Amygdala (tissue), 56 donors: ENCODE data around the gene SLC7A6.
"Not testable (repeated sequence)": the region's sequence is repeated elsewhere in the genome, so short reads cannot be mapped to it uniquely, and the experiment has no call there.

Experiments used
- DNase-seq, 56 donors: peaks; one replicate each; lab custom pipeline; 2025; lab: John Stamatoyannopoulos, UW

SLC7A6 gene

GRCh38 chr16:68279726-68280558, 15.6 kb downstream of the SLC7A6 start:
- no peak for DNase-seq

GRCh38 chr16:68281368-68282063, 17.2 kb downstream of the SLC7A6 start:
- no peak for DNase-seq

GRCh38 chr16:68282064-68282452, 17.7 kb downstream of the SLC7A6 start:
- no peak for DNase-seq

- no peak for DNase-seq
Measured at GRCh38 chr16:68283346-68283745, 19.0 kb downstream of the SLC7A6 start.

GRCh38 chr16:68283801-68284598, 19.7 kb downstream of the SLC7A6 start:
- no peak for DNase-seq

GRCh38 chr16:68284847-68285246, 20.5 kb downstream of the SLC7A6 start:
- no peak for DNase-seq

- no peak for DNase-seq
Measured at GRCh38 chr16:68285683-68286082, 21.4 kb downstream of the SLC7A6 start.

GRCh38 chr16:68286153-68287074, 22.1 kb downstream of the SLC7A6 start:
- DNase-seq: no peak

GRCh38 chr16:68287276-68288251, 23.2 kb downstream of the SLC7A6 start:
- no peak for DNase-seq

- DNase-seq: no peak
Measured at GRCh38 chr16:68288252-68288650, 23.9 kb downstream of the SLC7A6 start.

- DNase-seq: not testable (repeated sequence)
Measured at GRCh38 chr16:68288796-68289195, 24.5 kb downstream of the SLC7A6 start.

GRCh38 chr16:68289202-68289601, 24.9 kb downstream of the SLC7A6 start:
- DNase-seq: no peak

- DNase-seq: peak in 1 of 56 donors; percentile 16
Measured at GRCh38 chr16:68289621-68290329, 25.4 kb downstream of the SLC7A6 start.

GRCh38 chr16:68290450-68290849, 26.1 kb downstream of the SLC7A6 start:
- DNase-seq: no peak

GRCh38 chr16:68291227-68291626, 26.9 kb downstream of the SLC7A6 start:
- DNase-seq: no peak

GRCh38 chr16:68292425-68292824, 28.1 kb downstream of the SLC7A6 start:
- DNase-seq: no peak

- no peak for DNase-seq
Measured at GRCh38 chr16:68296291-68296690, 32.0 kb downstream of the SLC7A6 start.

GRCh38 chr16:68296693-68297092, 32.4 kb downstream of the SLC7A6 start:
- peak in 1 of 56 donors; percentile 6 for DNase-seq
